Upper lobe of right lung (tissue), 1 donor: ENCODE measurements around the gene IFNL4. TPM values are rescaled to one million over a fixed set of nuclear protein-coding genes. Genes with fewer than 3 reads are reported as not detected.

Experiments used
- ATAC-seq: fragments of 200-7000 bp; cut with Tn5 transposase; one replicate; pipeline ENCODE4 v1.9.1; 2020; ENCODE audit warnings: mild to moderate bottlenecking, moderate library complexity
- DNase-seq: peaks from one replicate; pipeline ENCODE4 v3.0.0-alpha.2; 2020
- H3K27ac ChIP-seq: fragments of 200-600 bp; one replicate; pipeline ENCODE4 v1.8.0; 2022
- H3K27me3 ChIP-seq: fragments of 200-600 bp; one replicate; pipeline ENCODE4 v1.8.0; 2022; ENCODE audit warnings: mild to moderate bottlenecking
- H3K36me3 ChIP-seq: fragments of 200-600 bp; one replicate; pipeline ENCODE4 v1.8.0; 2022
- H3K4me1 ChIP-seq: fragments of 200-600 bp; one replicate; pipeline ENCODE4 v1.8.0; 2022
- H3K4me3 ChIP-seq: fragments of 200-600 bp; one replicate; pipeline ENCODE4 v1.8.0; 2022; ENCODE audit warnings: mild to moderate bottlenecking
- H3K9me3 ChIP-seq: fragments of 200-600 bp; one replicate; pipeline ENCODE4 v1.8.0; 2022
- intact Hi-C: fragments of 100-400 bp; cut with DNase I; formaldehyde crosslinking; loops from one replicate; pipeline ENCODE4 v1.11.0; 2022
- long read RNA-seq: library from polyadenylated mRNA; unstranded; transcript quantifications from one replicate; pipeline ENCODE4 v2.0.0, GENCODE V29; 2021
- total RNA-seq: library from RNA; stranded (reverse); fragmentation: NEBNext Ultra II Directional; extraction: Animal tissue kit (Norgen Biotek cat#: 25700); gene quantifications from one replicate; pipeline ENCODE4 v1.2.1, GENCODE V29; 2021
- TF ChIP-seq, protein P1 (sequence below): fragments of 200-600 bp; IDR thresholded peaks from one replicate; pipeline ENCODE4 v1.8.0; 2022; ENCODE audit warnings: antibody characterized with exemption
- donor health status: DM: no; HTN: yes; CAD: no; lungs with severe emphysema.

IFNL4 gene
- total RNA-seq = not detected
- long read RNA-seq = 0 reads

- H3K27ac ChIP-seq = no peak within 1 kb of the TSS
- no peaks in the 10 kb centered on the region for H3K9me3 ChIP-seq
- TF ChIP-seq, protein P1, sequence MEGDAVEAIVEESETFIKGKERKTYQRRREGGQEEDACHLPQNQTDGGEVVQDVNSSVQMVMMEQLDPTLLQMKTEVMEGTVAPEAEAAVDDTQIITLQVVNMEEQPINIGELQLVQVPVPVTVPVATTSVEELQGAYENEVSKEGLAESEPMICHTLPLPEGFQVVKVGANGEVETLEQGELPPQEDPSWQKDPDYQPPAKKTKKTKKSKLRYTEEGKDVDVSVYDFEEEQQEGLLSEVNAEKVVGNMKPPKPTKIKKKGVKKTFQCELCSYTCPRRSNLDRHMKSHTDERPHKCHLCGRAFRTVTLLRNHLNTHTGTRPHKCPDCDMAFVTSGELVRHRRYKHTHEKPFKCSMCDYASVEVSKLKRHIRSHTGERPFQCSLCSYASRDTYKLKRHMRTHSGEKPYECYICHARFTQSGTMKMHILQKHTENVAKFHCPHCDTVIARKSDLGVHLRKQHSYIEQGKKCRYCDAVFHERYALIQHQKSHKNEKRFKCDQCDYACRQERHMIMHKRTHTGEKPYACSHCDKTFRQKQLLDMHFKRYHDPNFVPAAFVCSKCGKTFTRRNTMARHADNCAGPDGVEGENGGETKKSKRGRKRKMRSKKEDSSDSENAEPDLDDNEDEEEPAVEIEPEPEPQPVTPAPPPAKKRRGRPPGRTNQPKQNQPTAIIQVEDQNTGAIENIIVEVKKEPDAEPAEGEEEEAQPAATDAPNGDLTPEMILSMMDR = no peak
- no peak for ATAC-seq
- DNase-seq = no peak
- H3K36me3 ChIP-seq = no peaks in the 10 kb centered on the region
- H3K4me3 ChIP-seq = no peak within 1 kb of the TSS
- H3K27me3 ChIP-seq = peaks cover 35% of the 10 kb centered on the region
- H3K4me1 ChIP-seq = no peaks in the 10 kb centered on the region
- intact Hi-C loops = no loop called here
Observed at GRCh38 chr19:39248806-39249205, at the start of gene IFNL4. Gene IFNL4, minus strand, starts transcription at chr19:39248856.

- H3K27ac ChIP-seq = no peak overlapping the region
- intact Hi-C loops = no loop called here
- TF ChIP-seq, protein P1 = no peak
Observed at GRCh38 chr19:39297931-39298634, 49.4 kb upstream of the IFNL4 start.

DNA sequence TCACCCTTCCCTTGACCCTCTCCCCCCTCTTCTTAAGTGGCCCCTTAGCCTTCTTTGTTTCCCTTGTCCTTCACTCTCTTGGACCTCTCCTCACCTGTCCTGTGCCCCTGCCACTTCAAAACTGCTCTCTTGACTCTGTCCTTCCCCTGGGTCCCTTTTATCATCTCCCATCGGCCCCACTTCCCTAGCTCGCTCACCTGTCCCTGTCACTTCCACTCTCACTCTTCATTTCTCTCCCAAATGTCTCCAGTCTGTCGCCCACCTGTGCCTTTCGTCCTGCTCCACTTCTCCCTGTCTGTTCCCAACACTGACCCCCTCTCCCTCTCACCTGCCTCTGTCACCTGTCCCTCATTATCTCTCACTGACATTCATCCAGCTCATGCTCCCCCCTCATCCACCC lies 48.2 kb upstream of the IFNL4 start:
- no peaks in the 10 kb centered on the region for H3K4me1 ChIP-seq
- no peaks in the 10 kb centered on the region for H3K9me3 ChIP-seq
- H3K36me3 ChIP-seq = no peaks in the 10 kb centered on the region
- no peak overlapping the region for H3K4me3 ChIP-seq
- ATAC-seq = no peak
- TF ChIP-seq, protein P1 = no peak
- intact Hi-C loops = no loop called here
- H3K27me3 ChIP-seq = no peaks in the 10 kb centered on the region
- DNase-seq = peak; percentile 13
- no peak overlapping the region for H3K27ac ChIP-seq

More at GRCh38 chr19:39297931-39298634, 49.4 kb upstream of the IFNL4 start:
- ATAC-seq (peak; percentile 76), DNase-seq (peak; percentile 69)
- H3K4me1 ChIP-seq = no peaks in the 10 kb centered on the region
- no peaks in the 10 kb centered on the region for H3K9me3 ChIP-seq
- H3K4me3 ChIP-seq = no peak overlapping the region
- no peaks in the 10 kb centered on the region for H3K36me3 ChIP-seq
- H3K27me3 ChIP-seq = no peaks in the 10 kb centered on the region

GRCh38 chr19:39296055-39296645 lies 47.5 kb upstream of the IFNL4 start, which contains the start of gene IFNL1:
Gene IFNL1, plus strand, starts transcription at chr19:39296407. Its CDS starts 15 bp downstream, at chr19:39296422.
- H3K4me1 ChIP-seq = no peaks in the 10 kb centered on the region
- no peaks in the 10 kb centered on the region for H3K9me3 ChIP-seq
- intact Hi-C loops = no loop called here
- TF ChIP-seq, protein P1 = no peak
- no peaks in the 10 kb centered on the region for H3K27me3 ChIP-seq
- no peak within 1 kb of the TSS for H3K4me3 ChIP-seq
- DNase-seq = peak; percentile 77
- H3K36me3 ChIP-seq = no peaks in the 10 kb centered on the region
- no peak within 1 kb of the TSS for H3K27ac ChIP-seq
- peak; percentile 79 for ATAC-seq

DNA sequence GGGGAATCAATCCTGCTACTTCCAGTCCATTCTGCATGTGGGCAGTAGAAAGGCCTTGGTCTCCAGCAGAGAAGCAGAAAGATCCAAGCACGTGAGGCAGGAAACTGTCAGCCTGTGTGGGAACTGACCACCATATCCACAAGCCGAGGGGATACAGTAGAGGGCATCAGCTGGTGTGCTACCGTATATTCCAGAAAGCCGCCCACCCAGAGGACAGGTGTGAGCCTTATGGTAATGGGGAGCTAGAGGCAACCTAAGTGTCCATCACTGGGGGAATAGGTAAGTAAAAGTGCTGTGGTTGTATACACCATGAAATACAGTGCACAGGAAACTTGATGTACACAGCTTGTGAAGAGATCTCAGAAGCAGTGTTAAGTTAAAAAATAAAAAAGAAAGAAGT lies 44.7 kb upstream of the IFNL4 start:
- intact Hi-C loops = no loop called here
- TF ChIP-seq, protein P1 = no peak
- no peaks in the 10 kb centered on the region for H3K36me3 ChIP-seq
- peak; percentile 17 for DNase-seq
- no peaks in the 10 kb centered on the region for H3K4me1 ChIP-seq
- H3K4me3 ChIP-seq = no peak overlapping the region
- no peak overlapping the region for H3K27ac ChIP-seq
- no peaks in the 10 kb centered on the region for H3K27me3 ChIP-seq
- no peaks in the 10 kb centered on the region for H3K9me3 ChIP-seq
- ATAC-seq = no peak
